Kidney epithelial cell (primary cell): ENCODE measurements around the gene CYP4F12. TPM values are rescaled to one million over a fixed set of nuclear protein-coding genes. Genes with fewer than 3 reads are reported as not detected.

ENCODE experiments used
- DNase-seq: peaks from one replicate; pipeline ENCODE4 v3.0.0-alpha.2; 2010; ENCODE audit warnings: low read depth
- H3K27me3 ChIP-seq: 2 replicates; pipeline ENCODE4 v1.6.0; 2011; ENCODE audit warnings: low read length; ENCODE audit not compliant: control insufficient read depth, insufficient read depth
- H3K36me3 ChIP-seq: 2 replicates; pipeline ENCODE4 v1.5.1; 2011; ENCODE audit warnings: low read length; ENCODE audit not compliant: control insufficient read depth, insufficient read depth
- H3K4me3 ChIP-seq: 2 replicates; pipeline ENCODE4 v1.5.1; 2011; ENCODE audit warnings: low read depth, mild to moderate bottlenecking, control low read depth, low read length
- total RNA-seq: library from RNA; depleted of rRNA; stranded (reverse); fragments of >200 nt; gene quantifications from 2 replicates; pipeline ENCODE4 v1.2.3, GENCODE V29; 2015
- TF ChIP-seq, protein P1 (sequence below): IDR thresholded peaks from 2 replicates; pipeline ENCODE4 v1.5.1; 2011; ENCODE audit warnings: mild to moderate bottlenecking, moderate library complexity, low read length, control low read depth, inconsistent platforms; ENCODE audit not compliant: insufficient read depth, poor library complexity, severe bottlenecking

CYP4F12 gene
- total RNA-seq, 1 donor from 2014 or later = not detected

DNA sequence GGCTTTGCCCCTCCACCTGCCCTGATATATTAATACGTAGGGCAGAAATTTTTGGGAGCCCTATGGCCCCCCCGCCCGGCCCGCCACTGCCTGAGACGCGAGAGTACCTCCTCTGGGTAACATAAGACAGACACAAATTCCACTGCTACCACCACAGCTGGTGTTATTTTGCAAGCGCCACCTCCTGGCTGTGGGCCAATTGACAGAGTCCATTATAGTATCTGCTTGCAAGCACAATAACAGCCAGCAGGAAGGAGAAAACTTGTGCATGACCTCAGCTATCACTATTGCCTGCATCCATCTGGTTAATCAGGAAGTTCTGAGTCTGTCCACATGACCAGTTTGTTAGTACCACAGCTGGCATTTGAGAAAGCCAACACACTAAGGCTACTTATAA, 29.6 kb downstream of the CYP4F12 start:
- no peak for DNase-seq
- H3K27me3 ChIP-seq = no peaks in the 10 kb centered on the region
- TF ChIP-seq, protein P1, sequence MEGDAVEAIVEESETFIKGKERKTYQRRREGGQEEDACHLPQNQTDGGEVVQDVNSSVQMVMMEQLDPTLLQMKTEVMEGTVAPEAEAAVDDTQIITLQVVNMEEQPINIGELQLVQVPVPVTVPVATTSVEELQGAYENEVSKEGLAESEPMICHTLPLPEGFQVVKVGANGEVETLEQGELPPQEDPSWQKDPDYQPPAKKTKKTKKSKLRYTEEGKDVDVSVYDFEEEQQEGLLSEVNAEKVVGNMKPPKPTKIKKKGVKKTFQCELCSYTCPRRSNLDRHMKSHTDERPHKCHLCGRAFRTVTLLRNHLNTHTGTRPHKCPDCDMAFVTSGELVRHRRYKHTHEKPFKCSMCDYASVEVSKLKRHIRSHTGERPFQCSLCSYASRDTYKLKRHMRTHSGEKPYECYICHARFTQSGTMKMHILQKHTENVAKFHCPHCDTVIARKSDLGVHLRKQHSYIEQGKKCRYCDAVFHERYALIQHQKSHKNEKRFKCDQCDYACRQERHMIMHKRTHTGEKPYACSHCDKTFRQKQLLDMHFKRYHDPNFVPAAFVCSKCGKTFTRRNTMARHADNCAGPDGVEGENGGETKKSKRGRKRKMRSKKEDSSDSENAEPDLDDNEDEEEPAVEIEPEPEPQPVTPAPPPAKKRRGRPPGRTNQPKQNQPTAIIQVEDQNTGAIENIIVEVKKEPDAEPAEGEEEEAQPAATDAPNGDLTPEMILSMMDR = no peak
- H3K4me3 ChIP-seq = no peak overlapping the region
- H3K36me3 ChIP-seq = no peaks in the 10 kb centered on the region

DNA sequence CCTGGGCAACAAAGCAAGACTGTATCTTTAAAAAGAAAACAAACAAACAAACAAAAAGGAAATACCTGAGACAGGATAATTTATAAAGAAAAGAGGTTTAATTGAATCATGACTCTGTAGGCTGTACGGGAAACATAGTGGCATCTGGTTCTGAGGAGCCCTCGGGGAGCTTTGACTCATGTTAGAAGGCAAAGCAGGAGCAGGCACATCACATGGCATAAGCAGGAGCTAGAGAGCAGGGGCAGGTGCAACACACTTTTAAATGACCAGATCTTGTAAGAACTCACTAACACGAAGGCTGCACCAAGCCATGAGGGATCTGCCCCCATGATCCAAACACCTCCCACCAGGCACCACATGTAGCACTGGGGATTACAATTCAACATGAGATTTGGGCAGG, 41.8 kb downstream of the CYP4F12 start:
- no peak for DNase-seq
- Histone ChIP-seq H3K4me3 (no peak overlapping the region), H3K36me3 (no peaks in the 10 kb centered on the region), H3K27me3 (no peaks in the 10 kb centered on the region)
- TF ChIP-seq, protein P1 = no peak

DNA sequence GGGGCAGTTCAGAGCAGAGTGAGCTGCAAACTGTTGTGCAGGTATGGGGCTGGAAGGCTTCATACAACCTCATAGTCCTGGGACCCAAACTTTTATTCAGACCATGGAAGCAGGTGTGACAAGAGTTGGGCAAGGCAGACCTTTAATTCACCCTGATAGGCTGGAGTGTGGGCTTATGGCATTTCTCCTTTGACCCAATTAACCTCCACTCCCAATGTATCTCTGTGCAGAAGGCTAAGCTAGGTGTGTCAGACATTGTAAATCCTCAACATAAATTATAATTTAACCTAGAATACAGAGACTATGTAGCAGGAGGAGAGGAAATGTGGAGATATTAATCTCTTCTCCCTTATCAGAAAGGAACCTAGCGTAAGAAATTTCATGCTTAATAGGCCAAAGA, 42.8 kb downstream of the CYP4F12 start:
- H3K4me3 ChIP-seq = no peak overlapping the region
- no peaks in the 10 kb centered on the region for H3K36me3 ChIP-seq
- no peak for DNase-seq
- TF ChIP-seq, protein P1 = no peak
- H3K27me3 ChIP-seq = no peaks in the 10 kb centered on the region

DNA sequence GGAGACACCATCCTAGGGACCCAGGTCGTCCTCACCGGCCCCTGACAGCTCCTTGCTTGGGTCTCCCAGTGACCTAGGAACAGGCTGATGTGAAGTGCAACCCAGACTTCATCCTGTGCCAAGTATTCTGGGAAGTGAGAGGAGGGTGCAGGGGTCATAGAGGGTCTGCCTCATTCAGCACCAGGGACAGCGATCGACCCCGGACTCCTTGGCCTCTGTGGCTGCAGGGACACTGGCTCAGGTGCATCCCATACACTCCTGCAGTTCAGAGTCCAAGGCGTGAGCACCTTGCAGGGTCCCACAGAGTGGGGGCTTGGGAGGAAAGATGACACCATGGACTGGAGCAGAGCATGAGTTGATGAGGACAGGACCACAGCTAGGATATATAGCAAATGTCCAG, 44.9 kb downstream of the CYP4F12 start:
- Histone ChIP-seq H3K36me3 (no peaks in the 10 kb centered on the region), H3K4me3 (no peak overlapping the region), H3K27me3 (no peaks in the 10 kb centered on the region)
- DNase-seq = no peak
- TF ChIP-seq, protein P1 = no peak

DNA sequence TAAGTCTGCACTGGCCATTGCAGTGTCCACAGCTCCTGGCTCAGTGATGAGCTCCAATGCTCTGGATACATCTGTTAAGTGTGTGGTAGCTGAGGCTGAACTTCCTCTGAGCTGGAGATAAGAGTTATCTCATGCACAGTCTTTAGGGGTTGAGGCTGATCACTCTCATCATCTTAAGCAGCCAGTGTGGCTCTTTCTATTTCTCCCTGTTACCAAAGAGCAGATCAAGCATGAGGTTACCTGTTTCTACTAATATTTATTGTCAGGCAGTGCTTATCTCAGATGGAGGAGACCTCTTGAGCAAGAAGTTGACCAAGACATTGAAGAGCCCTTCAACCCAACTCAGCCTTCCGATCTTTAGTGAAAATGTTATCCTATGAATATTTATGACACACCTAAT, 48.4 kb downstream of the CYP4F12 start:
- DNase-seq = no peak
- TF ChIP-seq, protein P1 = no peak
- Histone ChIP-seq H3K4me3 (no peak overlapping the region), H3K36me3 (no peaks in the 10 kb centered on the region), H3K27me3 (no peaks in the 10 kb centered on the region)

DNA sequence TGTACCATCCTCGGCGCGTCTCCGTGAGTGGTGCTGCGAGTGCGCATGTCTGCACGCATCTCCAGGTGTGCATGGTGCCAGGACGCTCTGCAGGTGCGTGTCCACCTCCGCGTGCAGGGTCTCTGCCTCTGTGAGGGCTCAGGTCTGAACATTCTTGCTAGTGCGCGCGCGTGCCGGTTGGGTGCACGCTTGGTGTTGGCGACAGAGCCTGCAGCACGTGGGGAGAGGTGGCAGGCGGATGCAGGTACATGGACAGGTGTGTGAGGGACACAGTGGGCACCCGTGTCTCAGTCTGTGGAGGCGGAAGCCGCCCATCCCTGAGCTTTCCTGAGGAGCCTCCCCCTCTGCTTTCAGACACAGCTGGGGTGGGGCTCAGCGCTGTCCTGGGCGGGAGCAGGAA, 50.1 kb downstream of the CYP4F12 start:
- TF ChIP-seq, protein P1 = no peak
- H3K4me3 ChIP-seq = no peak overlapping the region
- DNase-seq = no peak
- H3K27me3 ChIP-seq = no peaks in the 10 kb centered on the region
- no peaks in the 10 kb centered on the region for H3K36me3 ChIP-seq
